Measurements from ENCODE around the gene USP40.

Gene USP40

GRCh38 chr2:233461481-233461891, 105.1 kb downstream of the USP40 start:
- no peaks in the 10 kb centered on the region for H3K4me1 Mint-ChIP-seq
- no peaks in the 10 kb centered on the region for H3K9me3 Mint-ChIP-seq
- no peak overlapping the region for H3K4me3 Mint-ChIP-seq
- H3K36me3 Mint-ChIP-seq (ENCODE audit: low read depth), result peaks cover 47% of the 10 kb centered on the region
- H3K27me3 Mint-ChIP-seq (ENCODE audit: low read depth), result no peaks in the 10 kb centered on the region
- no peak for TF ChIP-seq CTCF (IDR thresholded peaks at IDR 0.05; ENCODE audit: unreplicated experiment in 3 of 3)
- H3K27ac Mint-ChIP-seq, result no peak overlapping the region

DNA sequence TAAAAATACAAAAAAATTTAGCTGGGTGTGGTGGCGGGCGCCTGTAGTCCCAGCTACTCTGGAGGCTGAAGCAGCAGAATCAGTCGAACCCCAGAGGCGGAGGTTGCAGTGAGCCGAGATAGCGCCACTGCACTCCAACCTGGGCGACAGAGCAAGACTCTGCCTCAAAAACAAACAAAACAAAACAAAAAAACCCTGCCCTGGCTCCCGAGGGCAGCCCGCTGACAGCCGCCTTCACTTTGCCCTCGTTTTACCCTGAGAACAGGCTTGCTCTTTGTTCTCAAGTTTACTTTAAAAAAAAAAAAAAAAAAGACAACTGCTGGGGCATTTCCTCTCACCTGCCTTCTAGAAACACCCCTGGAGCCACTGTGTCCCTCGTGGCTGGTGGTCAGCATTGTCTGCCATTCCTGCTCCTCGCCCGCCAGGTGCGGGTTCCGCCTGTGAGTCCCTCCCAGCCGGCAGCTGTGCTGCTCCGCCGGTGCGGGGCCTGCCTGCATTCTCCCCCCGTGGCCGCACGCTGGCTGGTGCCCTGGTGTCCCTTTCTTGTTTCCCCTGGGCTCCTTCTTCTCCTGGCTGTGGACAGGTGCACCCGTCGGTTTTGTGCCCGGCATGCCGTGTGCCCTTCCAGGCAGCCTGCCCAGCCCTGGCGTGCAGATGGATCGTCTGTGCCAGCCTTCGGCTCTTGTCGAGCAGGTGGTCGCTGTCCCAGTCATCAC, 105.7 kb downstream of the USP40 start:
- H3K36me3 Mint-ChIP-seq (ENCODE audit: low read depth), result peaks cover 45% of the 10 kb centered on the region
- no peak overlapping the region for H3K27ac Mint-ChIP-seq
- H3K27me3 Mint-ChIP-seq (ENCODE audit: low read depth), result no peaks in the 10 kb centered on the region
- no peaks in the 10 kb centered on the region for H3K9me3 Mint-ChIP-seq
- no peaks in the 10 kb centered on the region for H3K4me1 Mint-ChIP-seq
- no peak for TF ChIP-seq CTCF (IDR thresholded peaks at IDR 0.05; ENCODE audit: unreplicated experiment in 3 of 3)
- no peak overlapping the region for H3K4me3 Mint-ChIP-seq

DNA sequence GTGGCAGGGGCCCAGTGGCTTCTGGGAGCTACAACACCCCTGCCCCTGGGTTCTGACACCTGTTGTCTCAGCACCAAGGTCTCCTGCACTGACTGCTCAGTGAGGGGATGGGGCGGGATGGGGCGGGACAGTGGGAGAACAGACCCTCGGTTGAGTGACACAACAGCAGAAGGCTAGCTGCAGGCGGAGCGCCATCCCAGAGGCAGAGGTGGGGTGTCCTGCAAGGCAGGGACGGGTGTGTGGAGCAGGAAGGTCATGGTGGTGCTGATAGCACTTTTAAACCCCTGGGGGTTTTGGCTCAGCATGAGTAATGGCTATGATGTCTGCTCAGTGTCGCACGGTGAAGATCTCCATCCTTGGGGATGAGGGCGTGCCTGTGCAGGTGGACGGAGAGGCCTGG, 107.2 kb downstream of the USP40 start:
- H3K27me3 Mint-ChIP-seq (ENCODE audit: low read depth), result no peaks in the 10 kb centered on the region
- H3K4me3 Mint-ChIP-seq, result no peak overlapping the region
- H3K9me3 Mint-ChIP-seq, result no peaks in the 10 kb centered on the region
- H3K36me3 Mint-ChIP-seq (ENCODE audit: low read depth), result peaks cover 50% of the 10 kb centered on the region
- H3K4me1 Mint-ChIP-seq, result no peaks in the 10 kb centered on the region
- H3K27ac Mint-ChIP-seq, result no peak overlapping the region
- TF ChIP-seq CTCF (IDR thresholded peaks at IDR 0.05; ENCODE audit: unreplicated experiment in 3 of 3), result no peak

DNA sequence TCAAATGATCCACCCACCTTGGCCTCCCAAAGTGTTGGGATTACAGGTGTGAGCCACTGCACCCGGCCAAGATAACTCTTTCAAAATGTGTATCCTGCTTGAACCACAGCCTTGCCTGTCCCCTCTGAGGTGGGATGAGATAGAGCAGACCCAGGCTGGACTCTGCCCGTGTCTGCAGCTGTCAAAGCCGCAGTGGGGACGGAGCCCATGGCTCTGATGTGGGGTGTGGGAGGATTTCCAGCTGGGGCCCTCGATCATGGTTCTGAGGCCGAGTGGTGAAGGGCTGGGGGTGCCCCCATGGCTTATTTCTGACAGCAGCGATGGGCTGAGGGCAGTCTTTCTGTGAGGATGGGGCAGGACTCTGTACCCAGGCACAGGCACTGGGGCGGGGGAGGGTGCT, 107.8 kb downstream of the USP40 start:
- Mint-ChIP-seq H3K9me3 (no peaks in the 10 kb centered on the region), H3K36me3 (ENCODE audit: low read depth) (peaks cover 51% of the 10 kb centered on the region), H3K27ac (no peak overlapping the region), H3K4me1 (no peaks in the 10 kb centered on the region), H3K27me3 (ENCODE audit: low read depth) (no peaks in the 10 kb centered on the region), H3K4me3 (no peak overlapping the region)
- TF ChIP-seq CTCF (IDR thresholded peaks at IDR 0.05; ENCODE audit: unreplicated experiment in 3 of 3), result no peak

- Mint-ChIP-seq H3K4me3 (no peak overlapping the region), H3K36me3 (ENCODE audit: low read depth) (peaks cover 48% of the 10 kb centered on the region), H3K27ac (no peak overlapping the region)
Observed at GRCh38 chr2:233458031-233458610, 108.5 kb downstream of the USP40 start.

More at GRCh38 chr2:233458031-233458610, 108.5 kb downstream of the USP40 start:
- peaks cover 4% of the 10 kb centered on the region for H3K4me1 Mint-ChIP-seq
- no peak for TF ChIP-seq CTCF (IDR thresholded peaks at IDR 0.05; ENCODE audit: unreplicated experiment in 3 of 3)
- H3K9me3 Mint-ChIP-seq, result no peaks in the 10 kb centered on the region
- no peaks in the 10 kb centered on the region for H3K27me3 Mint-ChIP-seq (ENCODE audit: low read depth)
